ENCODE data around the gene DCAF11. TPM values are rescaled to one million over a fixed set of nuclear protein-coding genes. Genes with fewer than 3 reads are reported as not detected.
A peak's percentile ranks its signal among the peaks of the same experiment; 100 is the strongest.

Gene DCAF11
- total RNA-seq, 2 experiments from 2014 or later, result 85.6 to 91.8 TPM

DNA sequence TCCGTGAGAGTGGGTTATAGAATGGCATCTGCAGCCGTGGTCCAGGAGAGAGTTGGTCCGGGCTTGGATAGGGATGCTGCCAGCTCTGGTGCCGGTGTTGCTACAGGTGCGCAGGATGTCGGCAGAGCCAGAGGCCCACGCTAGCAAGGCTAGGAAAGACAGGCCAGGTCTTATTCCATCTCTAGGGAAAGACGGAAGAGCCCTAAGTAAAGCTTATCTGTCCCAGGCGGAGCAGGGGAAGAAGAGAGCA, 20.9 kb downstream of the DCAF11 start:
- H3K4me3 Mint-ChIP-seq, result peak overlapping the region; percentile 80
- no peaks in the 10 kb centered on the region for H3K27me3 Mint-ChIP-seq
- peaks cover 34% of the 10 kb centered on the region for H3K36me3 Mint-ChIP-seq
- intact Hi-C loops (cut with micrococcal nuclease), result no loop called here
- peaks cover 55% of the 10 kb centered on the region for H3K4me1 Mint-ChIP-seq (ENCODE audit: low read depth)
- H3K27ac Mint-ChIP-seq, result peak overlapping the region; percentile 96
- ChIA-PET CTCF (interaction anchor here (1.0 to 7.1 kb wide), 8 partner anchors 11 to 174 kb away, joined by 3 to 59 read pairs (median 13); partner anchors contain the start of genes DCAF11, IRF9, LTB4R2 and NRL), POLR2A (interaction anchor here (0.7 to 4.9 kb wide), 13 partner anchors 9 to 135 kb away, joined by 3 to 73 read pairs (median 5); partner anchors contain the start of genes CHMP4A, DCAF11, IPO4 and IRF9)
- DNase-seq, result no peak
- H3K9me3 Mint-ChIP-seq, result no peaks in the 10 kb centered on the region

DNA sequence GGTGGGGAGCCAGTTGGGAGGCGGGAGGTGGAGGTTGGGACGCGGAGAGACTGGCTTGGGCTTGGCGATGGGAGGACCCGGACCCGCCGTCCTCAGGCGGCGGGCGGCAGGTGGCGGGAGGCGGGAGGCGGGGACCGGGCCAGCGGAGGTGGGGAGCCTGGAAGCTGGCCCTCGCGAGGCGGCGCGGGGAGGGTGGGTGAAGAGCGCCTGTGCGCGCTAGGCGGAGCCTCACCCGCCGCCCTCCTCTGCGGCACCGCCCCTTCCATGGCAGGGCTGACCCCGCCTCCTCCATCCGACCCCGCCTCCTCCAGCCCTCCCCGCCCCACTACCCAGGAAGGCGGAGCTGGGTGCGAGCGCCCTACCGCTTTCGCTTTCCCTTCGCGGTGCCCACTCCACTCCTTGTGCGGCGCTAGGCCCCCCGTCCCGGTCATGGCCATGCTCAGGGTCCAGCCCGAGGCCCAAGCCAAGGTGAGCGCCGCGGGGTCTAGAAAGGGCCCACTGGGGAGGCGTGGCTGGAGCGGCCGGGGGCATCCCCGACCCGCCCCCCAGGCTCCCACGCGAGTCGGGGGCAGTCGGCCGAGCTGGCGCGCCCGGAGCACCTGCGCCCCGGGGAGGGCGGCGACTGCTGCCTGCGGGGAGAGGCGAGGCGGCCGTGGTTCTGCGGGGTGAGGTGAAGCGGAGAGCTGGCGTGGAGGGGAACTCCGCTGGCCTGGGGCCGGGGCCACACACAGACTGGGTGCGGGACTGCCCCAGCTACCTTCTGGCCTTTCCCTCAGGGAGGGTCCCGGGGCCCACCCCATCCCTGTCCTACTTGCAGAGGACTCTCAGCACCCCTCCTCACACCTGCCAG, 21.5 kb downstream of the DCAF11 start, which contains the start of gene PSME1:
Gene PSME1, plus strand, starts transcription at position 361 of the 850 bp plus-strand sequence. Its CDS starts 69 bp downstream, at position 430.
- CTCF ChIA-PET, result interaction anchor here (0.8 to 7.1 kb wide), 9 partner anchors 11 to 173 kb away, joined by 3 to 59 read pairs (median 11); partner anchors contain the start of genes DCAF11, IPO4, IRF9 and LTB4R2
- H3K36me3 Mint-ChIP-seq, result peaks cover 38% of the 10 kb centered on the region
- DNase-seq, result peak; percentile 97
- H3K4me1 Mint-ChIP-seq (ENCODE audit: low read depth), result peaks cover 54% of the 10 kb centered on the region
- H3K4me3 Mint-ChIP-seq, result peak within 1 kb of the TSS; percentile 95
- H3K9me3 Mint-ChIP-seq, result no peaks in the 10 kb centered on the region
- H3K27ac Mint-ChIP-seq, result peak within 1 kb of the TSS; percentile 96
- no peaks in the 10 kb centered on the region for H3K27me3 Mint-ChIP-seq
- POLR2A ChIA-PET, result interaction anchor here (0.6 to 4.9 kb wide), 18 partner anchors 10 to 135 kb away, joined by 3 to 73 read pairs (median 5); partner anchors contain the start of genes CHMP4A, DCAF11, IPO4 and IRF9
- intact Hi-C loops (cut with micrococcal nuclease), result loop anchor here (1.0 to 2.0 kb wide), 5 partner anchors 11 to 77 kb away; partner anchors contain the start of genes CHMP4A, IPO4, IRF9 and RNF31

DNA sequence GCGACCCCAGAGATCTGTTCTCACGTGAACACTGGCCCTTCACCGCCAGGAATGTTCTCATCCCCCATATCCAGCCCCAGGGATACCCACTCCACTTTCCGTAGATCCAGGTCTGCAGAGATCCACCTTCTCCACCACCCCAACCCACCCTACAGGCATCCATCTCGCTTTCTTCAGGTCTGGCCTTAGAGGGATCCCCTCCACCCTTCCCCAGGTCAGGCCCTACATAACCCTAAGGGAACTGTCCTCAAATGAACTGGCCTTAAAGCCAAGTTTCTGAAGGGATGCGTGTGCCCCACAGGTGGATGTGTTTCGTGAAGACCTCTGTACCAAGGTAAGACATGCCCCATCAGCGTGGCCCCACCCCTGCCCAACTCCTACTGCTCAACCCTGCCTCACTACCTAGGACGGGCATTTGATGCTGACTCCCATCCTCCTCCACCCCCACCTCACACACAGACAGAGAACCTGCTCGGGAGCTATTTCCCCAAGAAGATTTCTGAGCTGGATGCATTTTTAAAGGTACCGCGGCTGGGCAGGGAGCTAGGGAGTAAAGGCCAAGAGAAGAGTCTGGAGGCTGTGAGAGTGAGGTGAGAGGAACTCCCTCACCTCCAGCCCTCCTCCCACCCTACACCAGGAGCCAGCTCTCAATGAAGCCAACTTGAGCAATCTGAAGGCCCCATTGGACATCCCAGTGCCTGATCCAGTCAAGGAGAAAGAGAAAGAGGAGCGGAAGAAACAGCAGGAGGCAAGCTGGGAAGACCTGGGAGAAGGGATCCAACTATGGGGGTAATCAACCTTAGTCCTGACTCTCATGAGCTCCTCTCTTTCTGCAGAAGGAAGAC, 22.3 kb downstream of the DCAF11 start:
- Mint-ChIP-seq H3K27me3 (no peaks in the 10 kb centered on the region), H3K4me1 (ENCODE audit: low read depth) (peaks cover 51% of the 10 kb centered on the region), H3K4me3 (peak overlapping the region; percentile 95), H3K9me3 (no peaks in the 10 kb centered on the region), H3K27ac (peak overlapping the region; percentile 96), H3K36me3 (peaks cover 45% of the 10 kb centered on the region)
- ChIA-PET POLR2A (interaction anchor here (0.5 to 4.9 kb wide), 14 partner anchors 10 to 101 kb away, joined by 3 to 73 read pairs (median 8); partner anchors contain the start of genes DCAF11, IPO4, IRF9 and NRL), CTCF (interaction anchor here (0.8 to 7.1 kb wide), 8 partner anchors 10 to 79 kb away, joined by 3 to 59 read pairs (median 13); partner anchors contain the start of genes DCAF11, IRF9, NRL and PSME2)
- peak; percentile 46 for DNase-seq
- intact Hi-C loops (cut with micrococcal nuclease), result loop anchor here (1.0 to 2.0 kb wide), 5 partner anchors 10 to 76 kb away; partner anchors contain the start of genes CHMP4A, IPO4, IRF9 and RNF31

DNA sequence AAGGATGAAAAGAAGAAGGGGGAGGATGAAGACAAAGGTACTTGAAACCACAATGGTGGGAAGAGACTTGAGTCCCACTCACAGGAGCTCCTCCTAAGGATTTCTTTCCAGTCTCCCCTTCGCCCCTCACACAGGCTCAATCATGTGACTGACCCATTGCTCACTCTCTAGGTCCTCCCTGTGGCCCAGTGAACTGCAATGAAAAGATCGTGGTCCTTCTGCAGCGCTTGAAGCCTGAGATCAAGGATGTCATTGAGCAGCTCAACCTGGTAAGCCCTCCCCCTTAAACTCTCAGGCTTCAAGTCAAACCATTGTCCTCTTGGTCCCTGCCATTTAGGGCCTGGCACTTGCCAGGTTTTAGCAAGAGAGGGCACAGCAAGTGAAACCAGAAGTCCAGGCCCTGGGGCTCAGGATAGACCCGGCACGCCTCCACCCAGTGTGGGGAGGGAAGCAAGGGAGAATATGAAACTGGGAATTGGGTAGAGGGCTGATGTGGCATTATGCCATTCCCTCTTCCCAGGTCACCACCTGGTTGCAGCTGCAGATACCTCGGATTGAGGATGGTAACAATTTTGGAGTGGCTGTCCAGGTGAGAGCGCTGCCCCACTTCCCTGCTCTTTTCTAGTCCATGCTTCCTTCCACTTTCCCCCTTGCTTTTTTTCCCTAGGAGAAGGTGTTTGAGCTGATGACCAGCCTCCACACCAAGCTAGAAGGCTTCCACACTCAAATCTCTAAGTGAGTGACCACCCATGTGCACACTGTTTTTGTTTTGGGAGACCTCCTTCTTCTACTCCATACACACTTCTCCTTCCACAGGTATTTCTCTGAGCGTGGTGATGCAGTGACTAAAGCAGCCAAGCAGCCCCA, 23.2 kb downstream of the DCAF11 start:
- H3K27me3 Mint-ChIP-seq, result no peaks in the 10 kb centered on the region
- CTCF ChIA-PET, result interaction anchor here (0.8 to 7.1 kb wide), 7 partner anchors 9 to 80 kb away, joined by 3 to 59 read pairs (median 11); partner anchors contain the start of genes DCAF11, IRF9, NRL and PSME2
- peak overlapping the region; percentile 96 for H3K27ac Mint-ChIP-seq
- POLR2A ChIA-PET, result interaction anchor here (0.5 to 4.9 kb wide), 9 partner anchors 9 to 100 kb away, joined by 3 to 73 read pairs (median 5); partner anchors contain the start of genes DCAF11, IRF9, NRL and PCK2
- no peaks in the 10 kb centered on the region for H3K9me3 Mint-ChIP-seq
- no peak for DNase-seq
- H3K4me3 Mint-ChIP-seq, result peak overlapping the region; percentile 95
- H3K36me3 Mint-ChIP-seq, result peaks cover 49% of the 10 kb centered on the region
- intact Hi-C loops (cut with micrococcal nuclease), result loop anchor here (2.0 kb wide), 1 partner anchor 51 kb away; the partner anchor contains the start of gene IPO4
- peaks cover 46% of the 10 kb centered on the region for H3K4me1 Mint-ChIP-seq (ENCODE audit: low read depth)

DNA sequence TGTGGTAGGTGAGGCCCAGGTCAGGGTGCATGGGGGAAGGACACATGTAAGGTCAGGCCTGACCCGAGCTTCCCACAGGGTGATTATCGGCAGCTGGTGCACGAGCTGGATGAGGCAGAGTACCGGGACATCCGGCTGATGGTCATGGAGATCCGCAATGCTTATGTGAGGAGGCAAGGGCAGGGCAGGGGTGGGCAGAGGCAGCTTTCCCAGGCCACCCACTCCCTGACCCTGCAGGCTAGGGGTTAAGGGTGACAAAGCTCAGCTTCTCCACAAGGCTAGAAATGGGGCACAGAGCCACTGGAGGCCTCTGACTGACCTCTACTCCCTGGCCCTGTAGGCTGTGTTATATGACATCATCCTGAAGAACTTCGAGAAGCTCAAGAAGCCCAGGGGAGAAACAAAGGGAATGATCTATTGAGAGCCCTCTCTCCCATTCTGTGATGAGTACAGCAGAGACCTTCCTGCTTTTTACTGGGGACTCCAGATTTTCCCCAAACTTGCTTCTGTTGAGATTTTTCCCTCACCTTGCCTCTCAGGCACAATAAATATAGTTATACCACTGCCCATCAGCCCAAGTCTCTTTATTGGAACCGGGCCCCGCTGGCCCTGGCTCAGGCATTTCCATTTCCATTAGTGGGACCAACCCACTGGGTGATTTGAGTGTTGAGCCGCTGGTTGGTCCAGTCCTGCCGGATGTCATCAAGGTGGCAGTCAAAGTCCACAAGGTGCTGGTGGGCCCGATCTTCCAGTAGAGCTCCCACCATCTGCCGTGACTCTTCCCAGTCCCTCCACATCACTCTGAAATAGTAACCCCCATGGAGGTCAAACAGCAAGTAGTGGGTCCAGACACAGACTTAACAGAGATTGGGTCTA, 24.1 kb downstream of the DCAF11 start:
- DNase-seq, result no peak
- POLR2A ChIA-PET, result interaction anchor here (1.1 to 4.9 kb wide), 5 partner anchors 22 to 57 kb away, joined by 3 to 73 read pairs (median 10); partner anchors contain the start of genes DCAF11, IRF9, NRL and PCK2
- CTCF ChIA-PET, result interaction anchor here (1.4 to 7.1 kb wide), 4 partner anchors 9 to 31 kb away, joined by 3 to 59 read pairs (median 4); partner anchors contain the start of genes IRF9 and RNF31
- peaks cover 53% of the 10 kb centered on the region for H3K36me3 Mint-ChIP-seq
- intact Hi-C loops (cut with micrococcal nuclease), result no loop called here
- peak overlapping the region; percentile 64 for H3K27ac Mint-ChIP-seq
- no peaks in the 10 kb centered on the region for H3K9me3 Mint-ChIP-seq
- peaks cover 50% of the 10 kb centered on the region for H3K4me1 Mint-ChIP-seq (ENCODE audit: low read depth)
- H3K4me3 Mint-ChIP-seq, result peak overlapping the region; percentile 97
- H3K27me3 Mint-ChIP-seq, result no peaks in the 10 kb centered on the region

DNA sequence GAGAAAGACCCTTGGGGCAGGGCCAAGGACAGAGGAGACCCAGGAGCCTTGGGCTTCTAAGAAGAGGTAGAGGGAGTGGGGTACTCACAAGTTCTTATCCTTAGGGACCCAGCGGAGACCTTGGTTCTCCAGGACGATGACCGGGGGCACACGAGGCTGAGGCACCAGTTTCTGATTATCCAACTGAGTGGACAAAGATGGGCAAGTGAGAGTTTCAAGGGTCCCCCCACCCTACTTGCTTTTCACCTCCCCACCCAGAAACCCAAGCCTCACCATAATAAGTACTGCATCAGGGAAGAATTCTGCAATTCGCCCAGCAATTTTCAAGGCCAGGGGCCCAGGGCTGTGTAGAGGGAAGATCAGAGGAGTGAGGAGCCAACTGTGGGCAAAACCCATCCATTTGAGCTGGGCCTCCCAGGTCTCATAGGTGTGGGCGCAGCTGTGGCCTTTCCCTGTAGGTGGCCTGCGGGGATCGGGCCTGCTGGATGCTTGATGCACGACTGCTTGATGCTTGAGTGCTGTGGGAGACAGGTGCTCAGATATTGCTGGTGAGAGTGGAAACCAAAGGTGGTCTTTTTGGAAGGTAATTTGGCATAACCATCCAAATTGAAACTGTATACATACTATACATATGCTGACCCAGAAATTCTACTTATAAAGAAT, 24.8 kb downstream of the DCAF11 start:
- no peaks in the 10 kb centered on the region for H3K9me3 Mint-ChIP-seq
- CTCF ChIA-PET, result interaction anchor here (1.4 to 7.1 kb wide), 3 partner anchors 21 to 31 kb away, joined by 3 to 59 read pairs (median 5); partner anchors contain the start of gene IRF9
- H3K4me3 Mint-ChIP-seq, result peak overlapping the region; percentile 97
- H3K27me3 Mint-ChIP-seq, result no peaks in the 10 kb centered on the region
- peak overlapping the region; percentile 64 for H3K27ac Mint-ChIP-seq
- POLR2A ChIA-PET, result interaction anchor here (1.1 to 4.9 kb wide), 5 partner anchors 21 to 56 kb away, joined by 3 to 73 read pairs (median 17); partner anchors contain the start of genes DCAF11, IRF9 and NRL
- intact Hi-C loops (cut with micrococcal nuclease), result no loop called here
- H3K36me3 Mint-ChIP-seq, result peaks cover 60% of the 10 kb centered on the region
- peaks cover 54% of the 10 kb centered on the region for H3K4me1 Mint-ChIP-seq (ENCODE audit: low read depth)
- DNase-seq, result peak; percentile 62

DNA sequence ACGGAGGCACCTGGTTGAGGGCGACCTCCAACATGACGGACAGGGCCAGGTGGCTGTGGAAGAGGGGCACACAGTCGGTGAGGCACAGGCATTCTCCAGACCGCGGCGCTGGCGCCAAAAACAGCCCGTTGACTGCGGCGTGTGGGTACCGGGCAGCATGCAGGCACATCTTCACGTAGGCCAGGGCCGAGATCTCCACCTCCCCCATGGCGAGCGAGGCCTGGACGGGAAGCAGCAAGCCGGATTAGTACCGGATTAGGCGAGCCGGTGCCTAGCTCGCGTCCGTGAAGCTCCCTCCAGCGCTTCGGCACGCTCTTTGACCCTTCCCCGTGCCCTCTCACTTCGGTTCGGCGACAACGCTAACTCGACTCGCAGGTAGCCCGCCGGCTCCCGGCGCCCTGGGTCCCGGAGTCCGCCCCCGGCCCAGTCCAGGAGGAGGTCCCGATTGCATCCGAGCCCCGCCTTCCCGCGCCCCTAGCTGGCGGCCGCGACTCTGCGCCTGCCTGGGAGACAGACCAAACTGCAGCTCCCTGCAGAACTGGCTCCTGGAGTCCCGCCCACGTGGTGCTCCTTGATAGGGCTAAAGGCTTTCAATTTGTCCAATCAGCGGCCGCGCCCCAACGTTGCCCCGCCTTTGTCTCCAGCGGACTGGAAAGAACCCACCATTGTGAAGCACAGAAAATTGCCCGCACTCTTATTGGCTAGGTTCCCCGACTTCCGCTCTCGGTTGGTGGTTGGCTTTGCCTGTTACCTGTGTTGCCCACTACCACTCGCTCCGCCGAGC, 26.7 kb downstream of the DCAF11 start, which contains the start of gene EMC9:
Gene EMC9, minus strand, starts transcription at position 495 of the 784 bp plus-strand sequence. Its CDS starts 287 bp downstream, at position 208.
- H3K4me3 Mint-ChIP-seq, result peak within 1 kb of the TSS; percentile 97
- peaks cover 75% of the 10 kb centered on the region for H3K36me3 Mint-ChIP-seq
- no peaks in the 10 kb centered on the region for H3K9me3 Mint-ChIP-seq

DNA sequence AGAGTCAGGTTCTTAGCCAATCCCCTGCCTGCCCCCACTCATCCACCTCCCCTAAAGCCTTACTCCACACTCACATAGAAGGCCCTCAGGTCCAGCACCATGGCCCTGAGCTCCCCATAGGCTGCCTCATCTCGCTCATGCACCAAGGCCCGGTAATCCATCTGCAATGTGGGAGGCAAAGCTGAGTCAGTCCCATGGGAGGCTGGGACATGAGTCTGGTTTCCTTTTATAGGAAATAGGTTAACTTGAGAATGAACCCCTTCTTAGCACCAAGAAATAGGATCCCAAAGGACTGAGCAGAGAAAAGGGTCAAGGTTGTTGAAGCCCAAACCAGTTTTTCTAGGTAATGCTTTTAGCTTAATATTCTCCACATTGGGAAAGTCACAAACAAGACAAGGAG, 28.9 kb downstream of the DCAF11 start:
- Mint-ChIP-seq H3K4me3 (no peak overlapping the region), H3K9me3 (no peaks in the 10 kb centered on the region), H3K27ac (peak overlapping the region; percentile 38), H3K4me1 (ENCODE audit: low read depth) (peaks cover 54% of the 10 kb centered on the region), H3K27me3 (no peaks in the 10 kb centered on the region), H3K36me3 (peaks cover 61% of the 10 kb centered on the region)
- DNase-seq, result no peak
- POLR2A ChIA-PET, result interaction anchor here (1.1 kb wide), 1 partner anchor 52 kb away, joined by 4 read pairs; the partner anchor contains the start of gene TM9SF1
- CTCF ChIA-PET, result interaction anchor here (1.5 to 6.3 kb wide), 2 partner anchors 18 to 85 kb away, joined by 3 to 76 read pairs; partner anchors contain the start of gene IRF9
- intact Hi-C loops (cut with micrococcal nuclease), result no loop called here

More for the DNA sequence above, 26.7 kb downstream of the DCAF11 start, which contains the start of gene EMC9:
- CTCF ChIA-PET, result interaction anchor here (0.7 to 7.1 kb wide), 10 partner anchors 11 to 101 kb away, joined by 3 to 59 read pairs (median 4); partner anchors contain the start of genes DCAF11, FITM1, IRF9 and NRL
- H3K4me1 Mint-ChIP-seq (ENCODE audit: low read depth), result peaks cover 65% of the 10 kb centered on the region
- POLR2A ChIA-PET, result interaction anchor here (0.7 to 2.5 kb wide), 11 partner anchors 9 to 130 kb away, joined by 3 to 32 read pairs (median 4); partner anchors contain the start of genes CHMP4A, DCAF11, IPO4 and IRF9
- no peaks in the 10 kb centered on the region for H3K27me3 Mint-ChIP-seq
- intact Hi-C loops (cut with micrococcal nuclease), result loop anchor here (1.0 kb wide), 5 partner anchors 20 to 72 kb away; partner anchors contain the start of genes CHMP4A, DCAF11, IPO4 and IRF9
- peak within 1 kb of the TSS; percentile 94 for H3K27ac Mint-ChIP-seq
- peak; percentile 100 for DNase-seq
